GM12874 (cell line): ENCODE results near the gene SUZ12.

Experiments used
- TF ChIP-seq, protein P1 (sequence below): IDR thresholded peaks from 2 replicates; pipeline ENCODE4 v1.5.1; 2011; ENCODE audit warnings: low read depth, mild to moderate bottlenecking, control low read depth, low read length, moderate library complexity; ENCODE audit not compliant: insufficient read depth

SUZ12 gene

DNA sequence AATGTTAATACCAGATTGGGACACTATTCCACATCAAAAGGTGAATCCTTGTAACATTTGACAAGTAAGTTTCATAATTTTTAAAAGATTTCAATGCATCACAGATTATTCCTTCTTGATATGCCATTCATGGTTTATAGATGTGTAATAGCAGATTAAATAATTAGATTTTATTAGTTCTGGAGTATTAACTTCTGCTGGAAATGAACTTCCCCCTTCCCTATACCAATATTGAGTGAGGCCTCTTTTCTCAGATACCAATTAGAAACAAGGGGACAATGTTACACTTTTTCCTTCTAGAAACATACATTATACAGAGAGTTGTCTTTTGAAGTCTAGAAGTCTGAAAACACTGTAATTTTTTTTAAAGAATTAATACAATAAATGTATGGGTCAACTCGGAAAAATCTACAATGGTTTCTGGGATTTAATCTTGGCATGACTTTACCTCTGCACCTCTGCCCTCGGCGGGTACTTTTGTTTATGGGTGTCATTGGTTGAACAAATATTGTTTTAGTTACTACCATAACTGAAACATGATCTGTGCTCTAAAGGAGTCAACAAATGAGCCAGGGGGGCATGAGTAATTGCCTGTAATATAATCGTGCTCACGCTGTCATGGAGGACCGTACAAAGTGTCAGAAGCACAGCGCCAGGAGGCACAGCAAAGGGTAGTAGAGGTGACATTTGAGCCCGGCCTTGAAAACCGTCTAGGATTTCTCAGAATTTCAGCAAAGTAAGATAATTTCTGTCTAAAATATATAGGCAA is 78.6 kb downstream of the SUZ12 start:
- TF ChIP-seq, protein P1, sequence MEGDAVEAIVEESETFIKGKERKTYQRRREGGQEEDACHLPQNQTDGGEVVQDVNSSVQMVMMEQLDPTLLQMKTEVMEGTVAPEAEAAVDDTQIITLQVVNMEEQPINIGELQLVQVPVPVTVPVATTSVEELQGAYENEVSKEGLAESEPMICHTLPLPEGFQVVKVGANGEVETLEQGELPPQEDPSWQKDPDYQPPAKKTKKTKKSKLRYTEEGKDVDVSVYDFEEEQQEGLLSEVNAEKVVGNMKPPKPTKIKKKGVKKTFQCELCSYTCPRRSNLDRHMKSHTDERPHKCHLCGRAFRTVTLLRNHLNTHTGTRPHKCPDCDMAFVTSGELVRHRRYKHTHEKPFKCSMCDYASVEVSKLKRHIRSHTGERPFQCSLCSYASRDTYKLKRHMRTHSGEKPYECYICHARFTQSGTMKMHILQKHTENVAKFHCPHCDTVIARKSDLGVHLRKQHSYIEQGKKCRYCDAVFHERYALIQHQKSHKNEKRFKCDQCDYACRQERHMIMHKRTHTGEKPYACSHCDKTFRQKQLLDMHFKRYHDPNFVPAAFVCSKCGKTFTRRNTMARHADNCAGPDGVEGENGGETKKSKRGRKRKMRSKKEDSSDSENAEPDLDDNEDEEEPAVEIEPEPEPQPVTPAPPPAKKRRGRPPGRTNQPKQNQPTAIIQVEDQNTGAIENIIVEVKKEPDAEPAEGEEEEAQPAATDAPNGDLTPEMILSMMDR = no peak

DNA sequence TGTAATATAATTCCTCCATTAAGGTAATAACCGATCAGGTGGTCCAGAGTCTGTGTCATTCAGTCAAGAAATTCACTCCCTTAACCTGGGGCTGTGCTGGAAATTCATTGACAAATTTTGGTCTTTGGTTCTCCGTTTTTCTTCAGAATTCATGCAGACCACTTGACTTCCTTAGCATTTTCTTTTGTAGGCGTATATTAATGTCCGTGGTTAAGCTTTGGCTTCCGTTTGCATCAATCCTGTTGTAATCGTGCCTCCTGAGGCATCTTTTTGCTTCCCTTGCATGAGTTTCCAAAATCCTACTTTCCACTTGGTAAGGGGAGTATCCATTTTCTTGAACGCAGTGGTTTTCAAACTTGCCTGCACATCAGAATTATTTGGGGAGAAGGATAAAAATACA is 79.4 kb downstream of the SUZ12 start:
- TF ChIP-seq, protein P1 = no peak

DNA sequence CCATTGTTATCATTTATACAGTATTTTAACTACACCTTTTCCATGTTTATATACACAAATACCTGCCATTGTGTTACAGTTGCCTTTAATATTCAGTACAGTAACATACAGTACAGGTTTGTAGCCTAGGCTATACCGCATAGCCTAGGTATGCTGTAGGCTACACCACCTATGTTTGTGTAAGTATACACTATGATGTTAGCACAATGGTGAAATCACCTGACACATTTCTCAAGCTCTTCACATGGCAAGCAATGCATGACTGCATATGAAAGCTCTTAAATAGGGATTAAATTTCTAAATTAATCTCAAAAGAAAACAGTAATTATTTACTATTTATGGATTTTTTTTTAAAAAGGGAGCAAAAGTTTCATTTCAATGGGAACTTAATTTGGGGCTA is 82.4 kb downstream of the SUZ12 start:
- TF ChIP-seq, protein P1 = no peak

DNA sequence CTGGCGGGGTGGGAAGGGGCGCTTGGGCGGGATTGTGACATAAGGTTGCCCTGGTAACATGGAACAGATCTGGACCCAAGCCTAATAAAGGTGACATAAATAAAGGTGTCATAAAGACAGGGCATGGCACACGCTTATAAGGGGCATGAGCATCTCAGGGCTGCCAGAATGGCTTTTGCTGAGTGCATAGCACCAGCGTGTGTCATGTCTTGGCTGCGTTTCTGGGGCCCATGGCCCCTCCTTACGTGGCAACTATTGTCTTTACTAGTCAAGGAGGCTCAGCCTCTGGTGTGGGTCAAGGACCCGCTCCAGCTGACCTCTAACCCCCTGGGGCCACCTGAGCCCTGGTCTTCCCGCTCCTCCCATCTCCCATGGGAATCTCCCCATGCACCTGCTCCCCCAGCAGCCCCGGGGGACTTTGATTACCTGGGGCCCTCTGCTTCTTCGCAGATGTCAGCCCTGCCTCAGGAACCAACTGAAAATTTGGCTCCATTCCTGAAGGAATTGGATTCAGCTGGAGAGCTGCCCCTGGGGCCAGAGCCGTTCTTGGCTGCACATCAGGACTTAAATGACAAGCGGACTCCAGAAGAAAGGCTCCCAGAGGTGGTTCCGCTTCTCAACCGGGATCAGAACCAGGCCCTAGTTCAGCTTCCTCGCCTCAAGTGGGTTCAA is 84.3 kb downstream of the SUZ12 start:
- TF ChIP-seq, protein P1 = no peak

DNA sequence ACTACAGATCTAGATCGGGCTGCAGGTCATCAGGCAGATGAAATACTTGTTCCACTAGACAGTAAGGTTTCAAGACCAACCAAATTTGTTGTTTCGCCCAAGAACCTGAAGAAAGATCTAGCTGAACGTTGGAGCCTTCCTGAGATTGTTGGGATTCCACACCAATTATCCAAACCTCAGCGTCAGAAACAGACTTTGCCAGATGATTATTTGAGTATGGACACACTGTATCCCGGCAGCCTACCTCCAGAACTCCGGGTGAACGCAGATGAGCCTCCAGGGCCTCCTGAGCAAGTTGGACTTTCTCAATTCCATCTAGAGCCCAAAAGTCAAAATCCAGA is 84.8 kb downstream of the SUZ12 start:
- TF ChIP-seq, protein P1 = no peak

DNA sequence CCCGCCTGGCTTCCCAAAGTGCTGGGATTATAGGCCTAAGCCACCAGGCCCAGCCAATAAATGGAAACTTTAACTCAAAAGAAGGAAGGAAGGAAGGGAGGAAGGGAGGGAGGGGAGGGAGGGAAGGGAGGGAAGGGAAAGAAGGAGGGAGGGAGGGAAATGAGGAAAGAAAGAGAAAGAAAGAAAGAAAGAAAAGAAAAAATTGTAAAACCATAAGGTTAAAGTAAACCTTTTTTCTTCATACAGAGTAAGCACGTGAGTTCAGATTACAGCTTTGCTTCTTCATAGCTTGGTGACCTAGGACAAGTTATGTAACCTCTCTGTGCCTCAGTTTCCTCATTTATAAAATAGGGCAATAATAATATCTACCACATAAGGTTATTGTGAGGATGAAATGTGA is 96.4 kb downstream of the SUZ12 start:
- TF ChIP-seq, protein P1 = no peak
